ENCODE results near the gene FAM120A.

DNA sequence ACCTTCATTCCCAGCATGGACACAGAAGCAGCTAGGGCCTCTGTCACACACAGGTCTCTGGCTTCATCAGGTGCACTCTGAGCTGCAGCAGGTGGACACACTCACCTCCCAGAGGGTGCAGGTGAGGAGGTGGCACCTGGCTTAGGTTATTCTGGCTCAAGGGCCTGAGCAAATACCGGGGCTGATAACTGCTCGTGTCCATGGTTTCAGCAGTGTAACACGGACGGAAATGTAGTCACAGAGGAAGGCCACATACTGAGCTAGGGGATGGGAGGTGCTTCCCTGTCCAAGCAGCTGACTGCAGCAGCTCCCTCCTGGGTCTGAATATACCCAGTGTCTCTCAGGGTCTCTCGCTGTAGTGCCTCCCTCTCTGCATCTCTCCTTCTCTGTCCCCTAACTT, 130.6 kb downstream of the FAM120A start:
- TF ChIP-seq, protein P1, sequence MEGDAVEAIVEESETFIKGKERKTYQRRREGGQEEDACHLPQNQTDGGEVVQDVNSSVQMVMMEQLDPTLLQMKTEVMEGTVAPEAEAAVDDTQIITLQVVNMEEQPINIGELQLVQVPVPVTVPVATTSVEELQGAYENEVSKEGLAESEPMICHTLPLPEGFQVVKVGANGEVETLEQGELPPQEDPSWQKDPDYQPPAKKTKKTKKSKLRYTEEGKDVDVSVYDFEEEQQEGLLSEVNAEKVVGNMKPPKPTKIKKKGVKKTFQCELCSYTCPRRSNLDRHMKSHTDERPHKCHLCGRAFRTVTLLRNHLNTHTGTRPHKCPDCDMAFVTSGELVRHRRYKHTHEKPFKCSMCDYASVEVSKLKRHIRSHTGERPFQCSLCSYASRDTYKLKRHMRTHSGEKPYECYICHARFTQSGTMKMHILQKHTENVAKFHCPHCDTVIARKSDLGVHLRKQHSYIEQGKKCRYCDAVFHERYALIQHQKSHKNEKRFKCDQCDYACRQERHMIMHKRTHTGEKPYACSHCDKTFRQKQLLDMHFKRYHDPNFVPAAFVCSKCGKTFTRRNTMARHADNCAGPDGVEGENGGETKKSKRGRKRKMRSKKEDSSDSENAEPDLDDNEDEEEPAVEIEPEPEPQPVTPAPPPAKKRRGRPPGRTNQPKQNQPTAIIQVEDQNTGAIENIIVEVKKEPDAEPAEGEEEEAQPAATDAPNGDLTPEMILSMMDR (conservative IDR thresholded peaks at IDR 0.05; ENCODE audit: low read length) = no peak
- no peak for TF ChIP-seq EZH2phosphoT487 (IDR thresholded peaks at IDR 0.05; ENCODE audit: borderline replicate concordance)
